Measurements from ENCODE around the gene FAM193B.

FAM193B gene

GRCh38 chr5:177526191-177526590 is 28.2 kb downstream of the FAM193B start:
- TF ChIP-seq CTCF (conservative IDR thresholded peaks at IDR 0.05; ENCODE audit: control insufficient read depth, insufficient read depth, low read depth, low read length), result no peak
- H3K4me3 ChIP-seq (ENCODE audit: control insufficient read depth, low read depth, low read length), result no peak overlapping the region
- no peak for DNase-seq (ENCODE audit: low read depth)

DNA sequence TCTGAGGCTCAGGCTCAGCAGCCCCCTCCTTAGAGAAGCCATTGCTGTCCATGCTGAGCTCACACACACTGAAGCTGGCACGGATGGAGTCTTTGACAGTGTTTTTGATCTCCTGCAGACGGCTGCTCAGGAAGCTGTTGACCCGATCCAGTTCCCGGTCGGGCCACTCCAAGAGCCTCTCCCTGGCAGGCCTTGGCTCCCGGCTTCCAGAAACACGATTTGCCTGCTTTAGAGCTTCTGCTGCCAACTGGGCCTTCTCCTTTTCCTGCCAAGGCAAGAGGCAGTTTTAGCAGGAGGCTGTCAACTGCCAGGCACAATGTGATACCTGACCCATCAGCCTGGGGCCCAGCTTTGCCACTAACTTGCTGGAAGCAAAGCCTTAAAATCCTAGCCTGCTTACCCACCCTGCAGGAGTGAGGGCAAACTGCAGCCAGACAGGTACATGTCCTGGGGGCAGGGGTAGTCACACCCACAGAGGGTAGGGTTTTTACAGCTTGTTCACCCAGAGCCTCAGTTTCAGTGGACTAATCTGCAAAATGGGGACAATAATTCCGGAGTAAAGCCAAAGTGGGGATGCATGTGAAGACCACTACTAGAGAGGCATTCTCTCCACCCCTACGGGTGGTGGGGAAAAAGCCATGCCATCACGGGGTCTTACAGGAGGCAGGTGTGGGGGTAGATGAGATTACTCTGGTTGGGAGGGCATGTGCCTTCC is 29.3 kb downstream of the FAM193B start:
- TF ChIP-seq CTCF (conservative IDR thresholded peaks at IDR 0.05; ENCODE audit: control insufficient read depth, insufficient read depth, low read depth, low read length), result no peak
- DNase-seq (ENCODE audit: low read depth), result no peak
- H3K4me3 ChIP-seq (ENCODE audit: control insufficient read depth, low read depth, low read length), result no peak overlapping the region

- no peak for TF ChIP-seq CTCF (conservative IDR thresholded peaks at IDR 0.05; ENCODE audit: control insufficient read depth, insufficient read depth, low read depth, low read length)
- H3K4me3 ChIP-seq (ENCODE audit: control insufficient read depth, low read depth, low read length), result no peak overlapping the region
- no peak for DNase-seq (ENCODE audit: low read depth)
Observed at GRCh38 chr5:177524539-177524900, 29.8 kb downstream of the FAM193B start.

DNA sequence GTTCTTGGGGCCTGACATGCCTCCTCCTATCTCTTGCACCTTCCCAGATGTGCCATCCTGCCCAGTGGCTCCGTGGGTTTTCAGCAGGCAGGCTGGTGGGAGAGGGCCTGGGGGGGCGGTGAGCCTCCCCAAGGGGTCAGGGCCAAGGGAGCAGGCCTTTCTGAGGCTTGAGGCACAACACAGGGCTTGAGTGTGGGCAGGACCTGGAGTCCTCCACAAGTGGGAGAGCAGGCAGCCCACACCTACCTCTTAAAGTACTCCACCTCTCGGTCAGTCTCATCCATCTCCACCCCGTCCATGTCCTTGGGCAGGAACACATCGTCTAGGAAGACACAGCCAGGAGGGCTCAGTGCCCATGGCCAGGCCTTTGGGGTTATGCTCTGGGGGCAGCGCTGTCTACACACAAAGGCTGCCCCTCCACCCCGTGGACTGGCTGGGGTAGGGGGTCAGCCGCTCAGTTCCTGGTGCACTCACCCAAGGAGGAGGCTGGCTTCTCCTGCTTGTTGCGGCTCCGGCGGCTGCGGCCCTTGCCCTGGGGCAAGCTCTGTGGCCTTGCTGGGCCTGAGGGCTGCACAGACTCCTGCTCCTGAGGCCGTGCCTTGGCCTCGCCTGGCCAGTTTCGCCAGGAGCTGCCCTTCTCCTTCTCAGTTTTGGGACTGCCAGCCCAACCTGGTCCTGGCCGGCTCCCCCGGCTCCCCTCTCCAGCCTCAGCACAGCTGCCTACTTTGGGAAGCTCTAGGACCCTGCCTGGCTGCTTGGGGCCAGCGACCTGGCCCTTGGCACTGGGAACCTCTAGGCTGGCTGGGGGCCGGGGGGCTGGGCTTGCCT is 30.4 kb downstream of the FAM193B start:
- H3K4me3 ChIP-seq (ENCODE audit: control insufficient read depth, low read depth, low read length), result no peak overlapping the region
- no peak for TF ChIP-seq CTCF (conservative IDR thresholded peaks at IDR 0.05; ENCODE audit: control insufficient read depth, insufficient read depth, low read depth, low read length)
- DNase-seq (ENCODE audit: low read depth), result no peak

DNA sequence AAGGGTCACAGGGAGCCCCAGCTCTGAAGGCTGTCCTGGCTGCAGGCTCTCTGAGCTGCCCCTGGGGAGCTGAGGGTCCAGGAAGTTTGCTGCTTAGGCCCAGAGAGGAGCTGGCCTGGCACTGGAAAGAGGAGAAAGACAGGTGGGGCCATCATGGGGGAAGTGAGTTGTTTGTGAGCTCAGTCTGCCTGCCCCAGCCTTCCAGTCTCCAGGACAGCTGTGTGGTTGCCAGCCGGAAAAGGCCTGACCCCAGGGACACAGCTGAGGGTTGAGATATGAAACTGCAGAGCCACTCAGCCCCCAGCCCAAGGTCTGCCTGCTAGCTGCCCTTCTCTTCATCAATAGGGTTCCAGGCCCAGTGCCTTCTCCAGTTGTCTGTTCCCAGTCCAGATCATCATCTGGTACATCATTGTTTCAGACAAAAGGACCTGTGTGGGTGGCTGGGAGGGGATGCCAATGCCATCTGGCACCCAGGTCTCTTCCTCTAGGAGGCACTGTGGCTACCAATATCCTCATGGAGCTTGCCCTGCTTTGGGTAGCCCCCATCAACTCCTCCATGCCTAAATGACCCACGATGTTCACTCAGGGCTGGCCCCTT is 33.3 kb downstream of the FAM193B start:
- no peak overlapping the region for H3K4me3 ChIP-seq (ENCODE audit: control insufficient read depth, low read depth, low read length)
- TF ChIP-seq CTCF (conservative IDR thresholded peaks at IDR 0.05; ENCODE audit: control insufficient read depth, insufficient read depth, low read depth, low read length), result peak; percentile 14
- no peak for DNase-seq (ENCODE audit: low read depth)

DNA sequence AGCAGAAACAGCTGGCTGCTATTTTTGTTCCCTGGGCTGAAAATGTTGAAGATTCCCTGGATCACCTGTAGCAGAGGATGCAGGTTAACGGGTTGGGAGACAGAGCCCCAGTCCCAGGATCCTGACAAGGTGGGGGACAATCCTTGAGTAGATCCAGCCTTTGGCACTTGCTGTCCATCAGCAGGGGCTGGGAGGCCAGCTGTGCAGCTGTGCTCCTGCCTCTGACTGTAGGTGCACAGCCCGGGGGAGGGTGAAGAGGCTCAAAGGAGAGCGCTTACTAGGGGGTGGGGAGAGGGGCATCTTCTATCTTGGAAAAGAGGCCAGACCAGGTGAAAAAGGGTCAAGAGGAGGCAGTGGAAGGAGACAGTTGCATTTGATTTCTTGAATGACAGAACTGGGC is 34.1 kb downstream of the FAM193B start:
- no peak for TF ChIP-seq CTCF (conservative IDR thresholded peaks at IDR 0.05; ENCODE audit: control insufficient read depth, insufficient read depth, low read depth, low read length)
- H3K4me3 ChIP-seq (ENCODE audit: control insufficient read depth, low read depth, low read length), result no peak overlapping the region
- no peak for DNase-seq (ENCODE audit: low read depth)

All from fibroblast of mammary gland (primary cell).